ENCODE measurements around the gene BMPR1A. TPM values are rescaled to one million over a fixed set of nuclear protein-coding genes. Genes with fewer than 3 reads are reported as not detected.

BMPR1A gene
- total and polyA plus RNA-seq, 9 of the 15 experiments (the other 6 are each of a cell fraction or from before 2014, with no cell fraction given) = 1.6 to 17.5 (median 9.1) TPM

GRCh38 chr10:86960003-86960862, 203.8 kb downstream of the BMPR1A start (continued):
- TF ChIP-seq ZBTB49 (CRISPR knock-in tag; IDR thresholded peaks at IDR 0.05; ENCODE audit: borderline replicate concordance) = no peak
- no peak for TF ChIP-seq HNRNPH1 (optimal IDR thresholded peaks at IDR 0.05; ENCODE audit: low read depth, low read length)
- no peak for TF ChIP-seq ZNF277 (CRISPR knock-in tag; IDR thresholded peaks at IDR 0.05; ENCODE audit: borderline replicate concordance)
- TF ChIP-seq PKNOX1 (IDR thresholded peaks at IDR 0.05) = peak; percentile 71
- TF ChIP-seq MLX (CRISPR knock-in tag; conservative IDR thresholded peaks at IDR 0.05) = no peak
- TF ChIP-seq CREB3L1 (IDR thresholded peaks at IDR 0.05; ENCODE audit: borderline replicate concordance, low read depth) = no peak
- no peak for TF ChIP-seq RNF219 (CRISPR knock-in tag; IDR thresholded peaks at IDR 0.05)
- TF ChIP-seq ZNF668 (CRISPR knock-in tag; IDR thresholded peaks at IDR 0.05) = no peak
- no peak for TF ChIP-seq ZNF512 (tag; IDR thresholded peaks at IDR 0.05)
- no peak for TF ChIP-seq GTF2E2 (tag; IDR thresholded peaks at IDR 0.05)
- no peak for TF ChIP-seq ATF2 (CRISPR knock-in tag; IDR thresholded peaks at IDR 0.05)

All from K562 (cell line).